Nephron (organoid): ENCODE measurements around the gene CXCR4.

ENCODE experiments used
- H3K27ac Mint-ChIP-seq, 3 experiments: 2 replicates each; pipeline ENCODE4 v1.8.0; 2020; ENCODE audit warnings: mixed read lengths in 3 of 3, mild to moderate bottlenecking in 2 of 3, moderate library complexity in 1 of 3
- H3K27me3 Mint-ChIP-seq: 2 replicates; pipeline ENCODE4 v1.8.0; 2021; ENCODE audit warnings: low read depth, mild to moderate bottlenecking, moderate library complexity, mixed read lengths
- H3K36me3 Mint-ChIP-seq: 2 replicates; pipeline ENCODE4 v1.8.0; 2020; ENCODE audit warnings: low read depth, mixed read lengths
- H3K4me1 Mint-ChIP-seq: 2 replicates; pipeline ENCODE4 v1.8.0; 2020; ENCODE audit warnings: mixed read lengths
- H3K4me3 Mint-ChIP-seq, 3 experiments: 2 replicates each; pipeline ENCODE4 v1.8.0; 2020; ENCODE audit warnings: mild to moderate bottlenecking in 3 of 3, mixed read lengths in 3 of 3, moderate library complexity in 2 of 3
- H3K9me3 Mint-ChIP-seq: 2 replicates; pipeline ENCODE4 v1.8.0; 2020; ENCODE audit warnings: mixed read lengths
- TF ChIP-seq, protein P1 (sequence below), 3 experiments: fragments of 200-600 bp; sonication (generic); IDR thresholded peaks; one replicate each; pipeline ENCODE4 v1.5.0; 2021; ENCODE audit warnings: antibody characterized with exemption in 3 of 3; ENCODE audit not compliant: unreplicated experiment in 3 of 3

CXCR4 gene

GRCh38 chr2:136115183-136115761 is 2.7 kb downstream of the CXCR4 start:
- peak overlapping the region in 1 of 3 experiments; percentile 6 for H3K27ac Mint-ChIP-seq
- no peaks in the 10 kb centered on the region for H3K9me3 Mint-ChIP-seq
- H3K36me3 Mint-ChIP-seq = peaks cover 22% of the 10 kb centered on the region
- H3K4me1 Mint-ChIP-seq = peaks cover 53% of the 10 kb centered on the region
- TF ChIP-seq, protein P1, sequence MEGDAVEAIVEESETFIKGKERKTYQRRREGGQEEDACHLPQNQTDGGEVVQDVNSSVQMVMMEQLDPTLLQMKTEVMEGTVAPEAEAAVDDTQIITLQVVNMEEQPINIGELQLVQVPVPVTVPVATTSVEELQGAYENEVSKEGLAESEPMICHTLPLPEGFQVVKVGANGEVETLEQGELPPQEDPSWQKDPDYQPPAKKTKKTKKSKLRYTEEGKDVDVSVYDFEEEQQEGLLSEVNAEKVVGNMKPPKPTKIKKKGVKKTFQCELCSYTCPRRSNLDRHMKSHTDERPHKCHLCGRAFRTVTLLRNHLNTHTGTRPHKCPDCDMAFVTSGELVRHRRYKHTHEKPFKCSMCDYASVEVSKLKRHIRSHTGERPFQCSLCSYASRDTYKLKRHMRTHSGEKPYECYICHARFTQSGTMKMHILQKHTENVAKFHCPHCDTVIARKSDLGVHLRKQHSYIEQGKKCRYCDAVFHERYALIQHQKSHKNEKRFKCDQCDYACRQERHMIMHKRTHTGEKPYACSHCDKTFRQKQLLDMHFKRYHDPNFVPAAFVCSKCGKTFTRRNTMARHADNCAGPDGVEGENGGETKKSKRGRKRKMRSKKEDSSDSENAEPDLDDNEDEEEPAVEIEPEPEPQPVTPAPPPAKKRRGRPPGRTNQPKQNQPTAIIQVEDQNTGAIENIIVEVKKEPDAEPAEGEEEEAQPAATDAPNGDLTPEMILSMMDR (IDR thresholded peaks at IDR 0.05; ENCODE audit: unreplicated experiment in 3 of 3) = no peak
- H3K27me3 Mint-ChIP-seq = peaks cover 63% of the 10 kb centered on the region
- H3K4me3 Mint-ChIP-seq = peak overlapping the region; percentile 83 to 92 (median 85)

- Mint-ChIP-seq H3K27ac (no peak overlapping the region), H3K4me3 (peak overlapping the region; percentile 14 to 49 (median 39)), H3K27me3 (peaks cover 54% of the 10 kb centered on the region), H3K4me1 (peaks cover 44% of the 10 kb centered on the region), H3K9me3 (no peaks in the 10 kb centered on the region), H3K36me3 (peaks cover 22% of the 10 kb centered on the region)
- TF ChIP-seq, protein P1 (IDR thresholded peaks at IDR 0.05; ENCODE audit: unreplicated experiment in 3 of 3) = no peak
These were observed 3.6 kb downstream of the CXCR4 start for GRCh38 chr2:136114382-136114781.

DNA sequence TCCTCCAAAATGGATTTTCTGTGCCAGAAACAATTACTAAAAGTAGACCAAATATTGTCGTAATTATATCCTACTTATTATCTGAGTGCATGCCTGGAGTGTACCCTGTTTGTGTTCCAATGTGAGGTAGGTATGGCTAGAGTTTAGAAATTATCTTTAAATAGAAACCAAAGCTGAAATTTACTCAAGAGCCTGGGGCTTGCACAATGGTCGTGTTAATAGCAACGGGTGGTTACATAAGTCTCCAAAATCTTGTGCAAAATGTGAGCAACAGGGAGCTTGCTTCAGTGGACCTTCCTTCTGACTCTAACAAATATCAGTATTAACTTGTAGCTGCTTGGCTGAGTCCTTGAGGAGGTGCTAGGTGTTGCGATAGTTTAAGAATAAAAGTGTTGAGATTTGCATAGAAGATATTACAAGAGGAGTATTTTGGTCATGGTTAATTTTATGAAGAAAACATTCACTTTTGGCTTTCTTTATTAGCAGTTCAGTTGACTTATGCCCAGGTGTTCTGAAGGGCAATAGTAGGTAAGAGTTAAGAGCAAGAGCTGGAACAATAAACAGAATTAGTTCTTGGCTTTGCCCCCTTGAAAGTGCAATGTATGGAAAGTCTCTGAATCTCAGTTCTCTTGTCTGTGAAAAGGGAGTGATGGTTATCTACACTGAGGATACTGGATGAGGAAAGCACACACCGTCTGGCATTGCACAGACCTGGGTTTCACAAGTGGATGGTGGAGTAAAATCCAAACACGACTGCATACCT is 4.6 kb downstream of the CXCR4 start:
- H3K27ac Mint-ChIP-seq = no peak overlapping the region
- peaks cover 42% of the 10 kb centered on the region for H3K4me1 Mint-ChIP-seq
- TF ChIP-seq, protein P1 (IDR thresholded peaks at IDR 0.05; ENCODE audit: unreplicated experiment in 3 of 3) = no peak
- H3K27me3 Mint-ChIP-seq = peaks cover 44% of the 10 kb centered on the region
- H3K9me3 Mint-ChIP-seq = peaks cover 4% of the 10 kb centered on the region
- peak overlapping the region in 1 of 3 experiments; percentile 62 for H3K4me3 Mint-ChIP-seq
- H3K36me3 Mint-ChIP-seq = peaks cover 22% of the 10 kb centered on the region

- peaks cover 36% of the 10 kb centered on the region for H3K27me3 Mint-ChIP-seq
- TF ChIP-seq, protein P1 (IDR thresholded peaks at IDR 0.05; ENCODE audit: unreplicated experiment in 3 of 3) = no peak
- H3K36me3 Mint-ChIP-seq = peaks cover 22% of the 10 kb centered on the region
- no peak overlapping the region for H3K27ac Mint-ChIP-seq
- peaks cover 4% of the 10 kb centered on the region for H3K9me3 Mint-ChIP-seq
- peak overlapping the region in 1 of 3 experiments; percentile 11 for H3K4me3 Mint-ChIP-seq
- H3K4me1 Mint-ChIP-seq = peaks cover 41% of the 10 kb centered on the region
These were observed 5.4 kb downstream of the CXCR4 start for GRCh38 chr2:136112317-136113208.

GRCh38 chr2:136111711-136112110 is 6.2 kb downstream of the CXCR4 start:
- H3K27ac Mint-ChIP-seq = no peak overlapping the region
- H3K4me3 Mint-ChIP-seq = no peak overlapping the region
- peaks cover 29% of the 10 kb centered on the region for H3K27me3 Mint-ChIP-seq
- peaks cover 22% of the 10 kb centered on the region for H3K36me3 Mint-ChIP-seq
- peaks cover 45% of the 10 kb centered on the region for H3K4me1 Mint-ChIP-seq
- TF ChIP-seq, protein P1 (IDR thresholded peaks at IDR 0.05; ENCODE audit: unreplicated experiment in 3 of 3) = no peak
- H3K9me3 Mint-ChIP-seq = peaks cover 4% of the 10 kb centered on the region
